ENCODE measurements around the gene ADSL. TPM values are rescaled to one million over a fixed set of nuclear protein-coding genes. Genes with fewer than 3 reads are reported as not detected.

ADSL gene
- total RNA-seq, 1 donor from 2014 or later: 107 TPM

GRCh38 chr22:40330615-40331014, 15.7 kb upstream of the ADSL start:
- Mint-ChIP-seq H3K27ac (ENCODE audit: unreplicated experiment) (peak overlapping the region; percentile 85), H3K4me1 (ENCODE audit: unreplicated experiment) (peaks cover 90% of the 10 kb centered on the region), H3K36me3 (ENCODE audit: low read depth, unreplicated experiment) (peaks cover under 1% of the 10 kb centered on the region), H3K9me3 (ENCODE audit: unreplicated experiment) (no peaks in the 10 kb centered on the region), H3K27me3 (ENCODE audit: unreplicated experiment) (peaks cover 5% of the 10 kb centered on the region), H3K4me3 (ENCODE audit: unreplicated experiment) (no peak overlapping the region)
- TF ChIP-seq CTCF (IDR thresholded peaks at IDR 0.05; ENCODE audit: unreplicated experiment): no peak
- no peak for DNase-seq (ENCODE audit: low spot score)

- Mint-ChIP-seq H3K4me1 (ENCODE audit: unreplicated experiment) (peaks cover 89% of the 10 kb centered on the region), H3K27ac (ENCODE audit: unreplicated experiment) (peak overlapping the region; percentile 70), H3K9me3 (ENCODE audit: unreplicated experiment) (no peaks in the 10 kb centered on the region), H3K4me3 (ENCODE audit: unreplicated experiment) (no peak overlapping the region), H3K36me3 (ENCODE audit: low read depth, unreplicated experiment) (no peaks in the 10 kb centered on the region), H3K27me3 (ENCODE audit: unreplicated experiment) (peaks cover 5% of the 10 kb centered on the region)
- no peak for DNase-seq (ENCODE audit: low spot score)
- TF ChIP-seq CTCF (IDR thresholded peaks at IDR 0.05; ENCODE audit: unreplicated experiment): no peak
These were observed 14.6 kb upstream of the ADSL start for GRCh38 chr22:40331706-40332105.

GRCh38 chr22:40332319-40332781, 13.9 kb upstream of the ADSL start:
- H3K27ac Mint-ChIP-seq (ENCODE audit: unreplicated experiment): peak overlapping the region; percentile 70
- no peak for TF ChIP-seq CTCF (IDR thresholded peaks at IDR 0.05; ENCODE audit: unreplicated experiment)

GRCh38 chr22:40334060-40334459, 12.2 kb upstream of the ADSL start:
- H3K27me3 Mint-ChIP-seq (ENCODE audit: unreplicated experiment): peaks cover 3% of the 10 kb centered on the region
- no peaks in the 10 kb centered on the region for H3K9me3 Mint-ChIP-seq (ENCODE audit: unreplicated experiment)
- no peaks in the 10 kb centered on the region for H3K36me3 Mint-ChIP-seq (ENCODE audit: low read depth, unreplicated experiment)
- H3K27ac Mint-ChIP-seq (ENCODE audit: unreplicated experiment): no peak overlapping the region
- no peak overlapping the region for H3K4me3 Mint-ChIP-seq (ENCODE audit: unreplicated experiment)
- H3K4me1 Mint-ChIP-seq (ENCODE audit: unreplicated experiment): peaks cover 74% of the 10 kb centered on the region
- no peak for DNase-seq (ENCODE audit: low spot score)
- TF ChIP-seq CTCF (IDR thresholded peaks at IDR 0.05; ENCODE audit: unreplicated experiment): no peak

More at GRCh38 chr22:40332319-40332781, 13.9 kb upstream of the ADSL start:
- DNase-seq (ENCODE audit: low spot score): no peak
- Mint-ChIP-seq H3K36me3 (ENCODE audit: low read depth, unreplicated experiment) (no peaks in the 10 kb centered on the region), H3K9me3 (ENCODE audit: unreplicated experiment) (no peaks in the 10 kb centered on the region), H3K27me3 (ENCODE audit: unreplicated experiment) (peaks cover 3% of the 10 kb centered on the region), H3K4me3 (ENCODE audit: unreplicated experiment) (peak overlapping the region; percentile 61), H3K4me1 (ENCODE audit: unreplicated experiment) (peaks cover 83% of the 10 kb centered on the region)

- Mint-ChIP-seq H3K36me3 (ENCODE audit: low read depth, unreplicated experiment) (no peaks in the 10 kb centered on the region), H3K27me3 (ENCODE audit: unreplicated experiment) (peaks cover 5% of the 10 kb centered on the region), H3K27ac (ENCODE audit: unreplicated experiment) (peak overlapping the region; percentile 12), H3K4me1 (ENCODE audit: unreplicated experiment) (peaks cover 69% of the 10 kb centered on the region), H3K9me3 (ENCODE audit: unreplicated experiment) (no peaks in the 10 kb centered on the region), H3K4me3 (ENCODE audit: unreplicated experiment) (peak overlapping the region; percentile 49)
- TF ChIP-seq CTCF (IDR thresholded peaks at IDR 0.05; ENCODE audit: unreplicated experiment): no peak
- DNase-seq (ENCODE audit: low spot score): no peak
These were observed 11.4 kb upstream of the ADSL start for GRCh38 chr22:40334899-40335298.
